ENCODE measurements around the gene OR8D1.
"Not testable (repeated sequence)": the region's sequence is repeated elsewhere in the genome, so short reads cannot be mapped to it uniquely, and the experiment has no call there.

Gene OR8D1

DNA sequence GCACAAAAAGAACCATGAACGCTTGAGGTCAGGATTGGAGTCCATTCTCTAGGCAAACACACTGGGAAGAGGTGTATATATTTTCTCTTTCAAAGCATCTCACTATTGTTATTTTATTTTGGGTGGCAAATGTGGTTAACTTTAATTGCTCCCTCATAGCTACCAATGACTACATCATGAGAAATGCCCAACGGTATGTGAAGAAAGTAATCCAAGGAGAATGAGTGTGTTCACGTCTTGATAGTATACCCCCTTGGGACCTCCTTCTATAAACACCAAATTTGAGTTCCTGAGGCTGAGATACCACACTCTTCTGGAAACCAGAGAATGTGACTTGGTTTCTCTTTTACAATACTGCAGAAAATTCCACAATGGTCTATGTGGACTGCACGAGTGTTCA, 15.8 kb downstream of the OR8D1 start:
- no peak for FAIRE-seq
- no peak for DNase-seq (ENCODE audit: insufficient read length, low spot score)
- TF ChIP-seq POU2F2 (IDR thresholded peaks at IDR 0.05; ENCODE audit: low read depth, low read length) (no peak), PAX5 (IDR thresholded peaks at IDR 0.05; ENCODE audit: insufficient read depth, low read length, severe bottlenecking) (no peak), POLR2A (IDR thresholded peaks at IDR 0.05; ENCODE audit: low read depth, low read length) (no peak), TAF1 (IDR thresholded peaks at IDR 0.05; ENCODE audit: low read depth, low read length) (no peak)

DNA sequence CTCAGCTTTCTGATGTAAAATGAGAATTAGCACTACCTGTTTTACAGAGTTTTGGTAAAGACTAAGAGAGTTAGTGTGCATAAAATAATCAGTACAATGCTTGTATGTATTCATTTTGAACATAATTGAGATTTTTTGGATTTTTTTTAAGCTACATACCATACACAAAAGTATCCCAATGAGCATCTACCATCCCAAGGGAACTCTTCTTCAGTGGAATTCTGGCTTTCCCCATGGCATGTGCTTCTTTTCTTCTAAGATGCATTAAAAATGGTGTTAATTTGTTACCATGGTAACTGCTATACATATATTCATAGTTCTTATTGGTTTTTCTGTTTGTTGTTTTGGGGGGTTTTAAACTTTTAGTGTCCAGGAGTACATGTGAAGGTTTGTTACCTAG, 17.7 kb downstream of the OR8D1 start:
- DNase-seq (ENCODE audit: insufficient read length, low spot score) (no peak), FAIRE-seq (no peak)
- no peak for TF ChIP-seq POU2F2 (IDR thresholded peaks at IDR 0.05; ENCODE audit: low read depth, low read length)
- no peak for TF ChIP-seq POLR2AphosphoS5 (IDR thresholded peaks at IDR 0.05; ENCODE audit: low read depth, low read length)

- TF ChIP-seq POU2F2 (IDR thresholded peaks at IDR 0.05; ENCODE audit: low read depth, low read length) (no peak), SPI1 (IDR thresholded peaks at IDR 0.05; ENCODE audit: low read depth, low read length) (no peak), POLR2A (IDR thresholded peaks at IDR 0.05; ENCODE audit: low read depth, low read length) (no peak), PAX5 (IDR thresholded peaks at IDR 0.05; ENCODE audit: insufficient read depth, low read length, severe bottlenecking) (no peak), TAF1 (IDR thresholded peaks at IDR 0.05; ENCODE audit: low read depth, low read length) (no peak), POLR2AphosphoS5 (IDR thresholded peaks at IDR 0.05; ENCODE audit: low read depth, low read length) (no peak)
- no peak for FAIRE-seq
- DNase-seq (ENCODE audit: insufficient read length, low spot score): no peak
Observed at GRCh38 chr11:124294687-124295086, 19.1 kb downstream of the OR8D1 start.

DNA sequence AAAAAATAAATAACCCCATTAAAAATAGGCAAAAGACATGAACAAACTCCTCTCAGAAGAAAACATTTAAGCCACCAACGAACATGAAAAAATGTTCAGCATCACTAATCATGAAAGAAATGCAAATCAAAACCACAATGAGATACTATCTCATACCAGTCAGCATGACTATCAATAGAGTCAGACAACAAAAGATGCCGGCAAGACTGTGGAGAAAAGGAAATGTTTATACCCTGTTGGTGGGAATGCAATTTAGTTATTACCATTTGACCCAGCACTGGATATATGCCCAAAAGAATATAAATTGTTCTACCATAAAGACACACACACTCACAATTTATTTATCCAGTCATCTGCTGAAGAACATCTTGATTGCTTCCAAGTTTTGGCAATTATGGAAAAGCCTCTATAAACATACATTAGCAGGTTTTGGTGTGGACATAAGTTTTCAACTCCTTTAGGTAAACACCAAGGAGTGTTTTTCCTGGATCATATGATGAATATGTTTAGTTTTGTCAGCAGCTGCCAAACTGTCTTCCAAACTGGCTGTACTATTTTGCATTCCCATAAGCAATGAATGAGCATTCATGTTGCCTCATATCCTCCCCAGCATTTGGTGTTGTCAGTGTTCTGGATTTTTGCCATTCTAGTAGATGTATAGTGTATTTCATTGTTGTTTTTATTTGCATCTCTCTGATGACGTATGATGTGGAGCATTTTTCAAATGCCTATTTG, 28.0 kb downstream of the OR8D1 start:
- FAIRE-seq: no peak
- TF ChIP-seq POLR2AphosphoS5 (IDR thresholded peaks at IDR 0.05; ENCODE audit: low read depth, low read length) (no peak), POLR2A (IDR thresholded peaks at IDR 0.05; ENCODE audit: low read depth, low read length) (no peak), POU2F2 (IDR thresholded peaks at IDR 0.05; ENCODE audit: low read depth, low read length) (no peak), SPI1 (IDR thresholded peaks at IDR 0.05; ENCODE audit: low read depth, low read length) (no peak), PAX5 (IDR thresholded peaks at IDR 0.05; ENCODE audit: insufficient read depth, low read length, severe bottlenecking) (no peak), TAF1 (IDR thresholded peaks at IDR 0.05; ENCODE audit: low read depth, low read length) (no peak)
- no peak for DNase-seq (ENCODE audit: insufficient read length, low spot score)

DNA sequence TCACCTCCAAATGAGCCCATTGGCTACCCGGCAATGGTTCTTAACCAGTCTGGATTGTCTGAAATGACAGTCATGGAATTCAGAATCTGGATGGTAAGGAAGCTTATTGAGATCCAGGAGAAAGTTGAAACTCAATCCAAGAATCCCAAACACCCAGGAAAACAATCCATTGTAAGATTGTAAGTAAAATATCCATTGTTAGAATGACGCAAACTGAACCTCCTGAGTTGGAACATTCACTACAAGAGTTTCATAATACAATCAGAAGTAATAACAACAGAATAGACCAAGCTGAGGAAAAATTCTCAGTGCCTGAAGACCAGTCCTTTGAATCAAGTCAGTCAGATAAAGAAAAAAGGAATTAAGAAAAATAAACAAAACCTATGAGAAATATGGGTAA, 35.5 kb downstream of the OR8D1 start:
- FAIRE-seq: no peak
- DNase-seq (ENCODE audit: insufficient read length, low spot score): no peak
- TF ChIP-seq TAF1 (IDR thresholded peaks at IDR 0.05; ENCODE audit: low read depth, low read length): no peak

- FAIRE-seq: no peak
Observed at GRCh38 chr11:124277804-124278203, 35.9 kb downstream of the OR8D1 start.

GRCh38 chr11:124277207-124277606, 36.5 kb downstream of the OR8D1 start:
- DNase-seq (ENCODE audit: insufficient read length, low spot score) (no peak), FAIRE-seq (no peak)
- TF ChIP-seq PAX5 (IDR thresholded peaks at IDR 0.05; ENCODE audit: insufficient read depth, low read length, severe bottlenecking) (no peak), TAF1 (IDR thresholded peaks at IDR 0.05; ENCODE audit: low read depth, low read length) (no peak), SPI1 (IDR thresholded peaks at IDR 0.05; ENCODE audit: low read depth, low read length) (no peak), POU2F2 (IDR thresholded peaks at IDR 0.05; ENCODE audit: low read depth, low read length) (no peak), POLR2AphosphoS5 (IDR thresholded peaks at IDR 0.05; ENCODE audit: low read depth, low read length) (no peak), POLR2A (IDR thresholded peaks at IDR 0.05; ENCODE audit: low read depth, low read length) (no peak)

More at GRCh38 chr11:124277804-124278203, 35.9 kb downstream of the OR8D1 start:
- DNase-seq (ENCODE audit: insufficient read length, low spot score): no peak
- TF ChIP-seq POLR2AphosphoS5 (IDR thresholded peaks at IDR 0.05; ENCODE audit: low read depth, low read length) (no peak), TAF1 (IDR thresholded peaks at IDR 0.05; ENCODE audit: low read depth, low read length) (no peak), PAX5 (IDR thresholded peaks at IDR 0.05; ENCODE audit: insufficient read depth, low read length, severe bottlenecking) (no peak), POLR2A (IDR thresholded peaks at IDR 0.05; ENCODE audit: low read depth, low read length) (no peak), POU2F2 (IDR thresholded peaks at IDR 0.05; ENCODE audit: low read depth, low read length) (no peak), SPI1 (IDR thresholded peaks at IDR 0.05; ENCODE audit: low read depth, low read length) (no peak)

DNA sequence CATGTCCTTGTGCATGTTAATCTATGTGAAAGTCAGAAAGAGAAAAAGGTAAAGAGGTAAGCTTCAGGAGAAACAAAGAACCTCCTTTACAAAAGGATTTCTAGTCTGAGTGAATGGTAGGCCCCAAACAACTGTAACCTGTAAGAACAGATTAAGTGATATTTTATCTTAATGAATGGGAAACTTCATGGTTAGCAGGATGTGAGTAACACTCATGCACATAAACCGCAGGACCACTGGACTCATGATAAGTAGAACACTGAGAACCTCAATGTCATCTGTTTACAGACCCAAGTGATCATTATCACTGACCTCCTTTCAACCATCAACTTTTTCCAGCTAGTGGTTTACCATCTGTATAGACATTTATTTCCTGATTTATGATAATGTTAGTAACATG, 37.7 kb downstream of the OR8D1 start:
- TF ChIP-seq POLR2A (IDR thresholded peaks at IDR 0.05; ENCODE audit: low read depth, low read length): no peak
- TF ChIP-seq SPI1 (IDR thresholded peaks at IDR 0.05; ENCODE audit: low read depth, low read length): no peak
- TF ChIP-seq POLR2AphosphoS5 (IDR thresholded peaks at IDR 0.05; ENCODE audit: low read depth, low read length): no peak
- TF ChIP-seq PAX5 (IDR thresholded peaks at IDR 0.05; ENCODE audit: insufficient read depth, low read length, severe bottlenecking): no peak
- TF ChIP-seq POU2F2 (IDR thresholded peaks at IDR 0.05; ENCODE audit: low read depth, low read length): no peak
- no peak for TF ChIP-seq TAF1 (IDR thresholded peaks at IDR 0.05; ENCODE audit: low read depth, low read length)
- no peak for DNase-seq (ENCODE audit: insufficient read length, low spot score)
- no peak for FAIRE-seq

DNA sequence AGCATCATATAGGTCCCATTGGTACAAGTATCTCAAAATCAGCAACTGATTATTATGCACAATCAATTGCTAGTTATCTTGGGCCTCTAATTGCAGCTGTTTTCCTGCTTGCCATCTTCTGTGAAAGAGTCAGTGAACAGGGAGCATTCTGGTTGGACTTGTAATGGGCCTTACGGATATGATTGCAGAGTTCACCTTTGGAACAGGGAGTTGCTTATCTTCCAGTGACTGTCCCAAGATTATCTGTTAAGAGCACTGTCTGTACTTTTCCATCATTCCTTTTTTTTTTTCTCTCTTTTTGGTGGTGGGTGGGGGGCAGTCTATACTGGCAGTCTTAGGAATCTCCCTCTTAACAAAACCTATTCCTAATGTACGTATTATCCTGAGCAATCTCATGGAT, 39.7 kb downstream of the OR8D1 start:
- FAIRE-seq (no peak), DNase-seq (ENCODE audit: insufficient read length, low spot score) (no peak)
- no peak for TF ChIP-seq POLR2A (IDR thresholded peaks at IDR 0.05; ENCODE audit: low read depth, low read length)
- TF ChIP-seq SPI1 (IDR thresholded peaks at IDR 0.05; ENCODE audit: low read depth, low read length): no peak
- TF ChIP-seq PAX5 (IDR thresholded peaks at IDR 0.05; ENCODE audit: insufficient read depth, low read length, severe bottlenecking): no peak

- not testable (repeated sequence) for DNase-seq (ENCODE audit: insufficient read length, low spot score); FAIRE-seq
Observed at GRCh38 chr11:124270886-124271285, 42.9 kb downstream of the OR8D1 start.

- DNase-seq (ENCODE audit: insufficient read length, low spot score); FAIRE-seq: not testable (repeated sequence)
Observed at GRCh38 chr11:124265041-124265440, 48.7 kb downstream of the OR8D1 start.
